CD4-positive, alpha-beta T cell (primary cell): ENCODE measurements around the gene RNF208. TPM values are rescaled to one million over a fixed set of nuclear protein-coding genes. Genes with fewer than 3 reads are reported as not detected.

Source experiments
- ATAC-seq: fragments of 200-7000 bp; cut with Tn5 transposase; one replicate; pipeline ENCODE4 v1.10.0; 2022; ENCODE audit warnings: mild to moderate bottlenecking; ENCODE audit not compliant: poor library complexity
- CTCF ChIA-PET: fragments of 350-600 bp; sonication (Branson Sonifier 250); formaldehyde crosslinking; loops from one replicate; lab custom pipeline; 2021; ENCODE audit warnings: antibody characterized with exemption, inconsistent platforms; lab: Charles Lee
- POLR2A ChIA-PET: fragments of 350-600 bp; sonication (Branson Sonifier 250); formaldehyde crosslinking; loops from one replicate; lab custom pipeline; 2021; ENCODE audit warnings: antibody characterized with exemption, inconsistent platforms; lab: Charles Lee
- DNase-seq, 14 experiments: peaks; one replicate each; pipeline ENCODE4 v3.0.0-alpha.2; 2013 to 2020; ENCODE audit warnings: mixed read lengths in 2 of 14
- H3K27ac ChIP-seq, 2 donors: one replicate each; pipeline versions ENCODE4 v1.5.1 to v1.7.0; 2013; ENCODE audit warnings: low read length in 2 of 2, low read depth in 1 of 2, mild to moderate bottlenecking in 1 of 2
- H3K27me3 ChIP-seq, 2 experiments: 1 replicate in 1 of 2; 2 replicates in 1 of 2; pipeline versions ENCODE4 v1.6.1 to v1.7.0; 2013; ENCODE audit warnings: low read length in 2 of 2, control low read depth in 1 of 2, mild to moderate bottlenecking in 1 of 2, moderate library complexity in 1 of 2; ENCODE audit not compliant: insufficient read depth in 2 of 2, control insufficient read depth in 1 of 2
- H3K36me3 ChIP-seq: one replicate; pipeline ENCODE4 v1.6.1; 2013; ENCODE audit warnings: low read length, control low read depth; ENCODE audit not compliant: insufficient read depth
- H3K4me1 ChIP-seq: one replicate; pipeline ENCODE4 v1.6.1; 2013; ENCODE audit warnings: low read length, control low read depth; ENCODE audit not compliant: insufficient read depth
- H3K4me3 ChIP-seq: one replicate; pipeline ENCODE4 v1.5.1; 2013; ENCODE audit warnings: mild to moderate bottlenecking, low read length, moderate library complexity
- H3K9me3 ChIP-seq, 2 experiments: 1 replicate in 1 of 2; 2 replicates in 1 of 2; pipeline versions ENCODE4 v1.6.1 to v1.7.0; 2013; ENCODE audit warnings: low read length in 2 of 2, mild to moderate bottlenecking in 2 of 2, control low read depth in 1 of 2, moderate library complexity in 1 of 2; ENCODE audit not compliant: control insufficient read depth in 1 of 2, insufficient read depth in 1 of 2
- H3K27ac Mint-ChIP-seq: one replicate; pipeline ENCODE4 v1.8.0; 2020; ENCODE audit warnings: mixed read lengths
- H3K27me3 Mint-ChIP-seq: one replicate; pipeline ENCODE4 v1.8.0; 2021; ENCODE audit warnings: mixed read lengths
- H3K36me3 Mint-ChIP-seq: one replicate; pipeline ENCODE4 v1.8.0; 2021; ENCODE audit warnings: low read depth, mixed read lengths
- H3K4me1 Mint-ChIP-seq: one replicate; pipeline ENCODE4 v1.8.0; 2021; ENCODE audit warnings: low read depth, mixed read lengths
- H3K4me3 Mint-ChIP-seq: one replicate; pipeline ENCODE4 v1.8.0; 2020; ENCODE audit warnings: mild to moderate bottlenecking, mixed read lengths
- H3K9me3 Mint-ChIP-seq: one replicate; pipeline ENCODE4 v1.8.0; 2020; ENCODE audit warnings: mixed read lengths
- intact Hi-C, 2 experiments: fragments of 100-400 bp; cut with DNase I in 1 of 2; cut with micrococcal nuclease in 1 of 2; formaldehyde crosslinking; loops; one replicate each; pipeline versions ENCODE4 v1.15.1 to v1.9.0; 2023 to 2025; cut with DNase I, micrococcal nuclease
- total RNA-seq, 174 experiments: library from RNA in 2 of 174; stranded (reverse) in 2 of 174; gene quantifications; one replicate each; pipeline ENCODE4 v1.2.3 and lab custom pipeline; 2021 to 2026
- TF ChIP-seq, protein P1 (sequence below): fragments of 200-600 bp; IDR thresholded peaks from one replicate; pipeline ENCODE4 v1.8.0; 2022; ENCODE audit warnings: antibody characterized with exemption, mild to moderate bottlenecking

Gene RNF208
- total RNA-seq, 2 experiments from 2014 or later = 0.66 to 0.67 TPM

DNA sequence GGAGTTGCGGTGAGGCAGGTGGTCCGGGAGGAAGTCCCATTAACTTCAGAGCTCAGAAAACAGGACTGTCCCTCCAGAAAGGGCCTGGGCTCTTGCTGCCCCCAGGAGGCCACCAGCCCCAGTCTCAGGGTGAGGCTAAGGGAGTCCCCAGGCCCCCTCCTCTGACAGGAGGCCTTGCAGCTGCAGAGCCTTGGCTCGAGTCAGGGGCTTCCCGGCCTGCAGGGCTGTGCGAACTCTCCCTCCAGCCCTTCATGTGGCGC, 25.8 kb upstream of the RNF208 start:
- DNase-seq (no peak), ATAC-seq (no peak)
- Histone ChIP-seq H3K27ac (no peak overlapping the region), H3K36me3 (peaks cover 10% of the 10 kb centered on the region), H3K27me3 (no peaks in the 10 kb centered on the region), H3K4me3 (no peak overlapping the region), H3K9me3 (no peaks in the 10 kb centered on the region), H3K4me1 (peaks cover 7% of the 10 kb centered on the region)
- Mint-ChIP-seq H3K4me1 (no peaks in the 10 kb centered on the region), H3K9me3 (no peaks in the 10 kb centered on the region), H3K4me3 (no peak overlapping the region), H3K27me3 (no peaks in the 10 kb centered on the region), H3K36me3 (peaks cover 9% of the 10 kb centered on the region), H3K27ac (no peak overlapping the region)
- POLR2A ChIA-PET = no interaction called here
- CTCF ChIA-PET = no interaction called here
- intact Hi-C loops = no loop called here
- TF ChIP-seq, protein P1, sequence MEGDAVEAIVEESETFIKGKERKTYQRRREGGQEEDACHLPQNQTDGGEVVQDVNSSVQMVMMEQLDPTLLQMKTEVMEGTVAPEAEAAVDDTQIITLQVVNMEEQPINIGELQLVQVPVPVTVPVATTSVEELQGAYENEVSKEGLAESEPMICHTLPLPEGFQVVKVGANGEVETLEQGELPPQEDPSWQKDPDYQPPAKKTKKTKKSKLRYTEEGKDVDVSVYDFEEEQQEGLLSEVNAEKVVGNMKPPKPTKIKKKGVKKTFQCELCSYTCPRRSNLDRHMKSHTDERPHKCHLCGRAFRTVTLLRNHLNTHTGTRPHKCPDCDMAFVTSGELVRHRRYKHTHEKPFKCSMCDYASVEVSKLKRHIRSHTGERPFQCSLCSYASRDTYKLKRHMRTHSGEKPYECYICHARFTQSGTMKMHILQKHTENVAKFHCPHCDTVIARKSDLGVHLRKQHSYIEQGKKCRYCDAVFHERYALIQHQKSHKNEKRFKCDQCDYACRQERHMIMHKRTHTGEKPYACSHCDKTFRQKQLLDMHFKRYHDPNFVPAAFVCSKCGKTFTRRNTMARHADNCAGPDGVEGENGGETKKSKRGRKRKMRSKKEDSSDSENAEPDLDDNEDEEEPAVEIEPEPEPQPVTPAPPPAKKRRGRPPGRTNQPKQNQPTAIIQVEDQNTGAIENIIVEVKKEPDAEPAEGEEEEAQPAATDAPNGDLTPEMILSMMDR = no peak

DNA sequence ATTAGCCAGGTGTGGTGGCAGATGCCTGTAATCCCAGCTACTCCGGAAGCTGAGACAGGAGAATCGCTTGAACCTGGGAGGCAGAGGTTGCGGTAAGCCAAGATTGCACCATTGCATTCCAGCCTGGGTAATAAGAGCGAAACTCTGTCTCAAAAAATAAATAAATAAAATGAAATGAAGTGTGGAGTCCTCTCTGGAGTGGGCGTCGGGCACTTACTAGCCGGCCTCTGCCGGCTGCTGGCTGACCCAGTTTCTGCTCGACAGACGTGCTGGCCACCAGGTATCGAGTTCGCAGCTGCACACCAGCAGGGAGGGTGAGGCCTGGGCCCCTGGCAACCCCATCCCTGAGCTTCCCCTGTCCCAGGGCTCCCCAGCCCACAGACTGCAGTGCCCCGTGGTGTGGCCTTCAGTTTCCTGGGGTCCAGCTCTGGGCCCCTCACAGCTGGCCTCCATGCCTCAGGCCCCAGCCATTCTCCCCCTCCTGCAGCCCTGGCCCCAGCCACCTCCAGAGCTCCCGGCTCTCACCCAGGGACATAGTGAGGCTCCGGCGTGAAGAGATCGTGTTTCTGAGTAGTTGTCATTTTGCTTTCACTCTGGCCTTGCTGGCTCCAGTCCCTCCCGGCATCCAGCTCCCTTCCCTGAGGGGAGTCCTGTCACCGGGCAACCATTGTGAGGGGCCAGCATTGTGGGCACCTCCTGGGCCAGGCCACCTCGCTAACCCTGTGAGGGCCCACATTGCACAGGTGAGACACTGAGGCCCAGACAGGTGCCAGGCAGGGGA, 25.3 kb upstream of the RNF208 start:
- Histone ChIP-seq H3K9me3 (no peaks in the 10 kb centered on the region), H3K4me3 (no peak overlapping the region), H3K4me1 (peaks cover 13% of the 10 kb centered on the region), H3K27ac (no peak overlapping the region), H3K36me3 (peaks cover 15% of the 10 kb centered on the region), H3K27me3 (no peaks in the 10 kb centered on the region)
- no peaks in the 10 kb centered on the region for H3K9me3 Mint-ChIP-seq
- CTCF ChIA-PET = no interaction called here
- intact Hi-C loops = no loop called here
- peak overlapping the region; percentile 15 for H3K4me3 Mint-ChIP-seq
- peaks cover 5% of the 10 kb centered on the region for H3K4me1 Mint-ChIP-seq
- TF ChIP-seq, protein P1 = no peak
- no peaks in the 10 kb centered on the region for H3K27me3 Mint-ChIP-seq
- peaks cover 14% of the 10 kb centered on the region for H3K36me3 Mint-ChIP-seq
- no peak overlapping the region for H3K27ac Mint-ChIP-seq
- POLR2A ChIA-PET = no interaction called here
- DNase-seq (peak in 1 of 14 experiments; percentile 4), ATAC-seq (no peak)

DNA sequence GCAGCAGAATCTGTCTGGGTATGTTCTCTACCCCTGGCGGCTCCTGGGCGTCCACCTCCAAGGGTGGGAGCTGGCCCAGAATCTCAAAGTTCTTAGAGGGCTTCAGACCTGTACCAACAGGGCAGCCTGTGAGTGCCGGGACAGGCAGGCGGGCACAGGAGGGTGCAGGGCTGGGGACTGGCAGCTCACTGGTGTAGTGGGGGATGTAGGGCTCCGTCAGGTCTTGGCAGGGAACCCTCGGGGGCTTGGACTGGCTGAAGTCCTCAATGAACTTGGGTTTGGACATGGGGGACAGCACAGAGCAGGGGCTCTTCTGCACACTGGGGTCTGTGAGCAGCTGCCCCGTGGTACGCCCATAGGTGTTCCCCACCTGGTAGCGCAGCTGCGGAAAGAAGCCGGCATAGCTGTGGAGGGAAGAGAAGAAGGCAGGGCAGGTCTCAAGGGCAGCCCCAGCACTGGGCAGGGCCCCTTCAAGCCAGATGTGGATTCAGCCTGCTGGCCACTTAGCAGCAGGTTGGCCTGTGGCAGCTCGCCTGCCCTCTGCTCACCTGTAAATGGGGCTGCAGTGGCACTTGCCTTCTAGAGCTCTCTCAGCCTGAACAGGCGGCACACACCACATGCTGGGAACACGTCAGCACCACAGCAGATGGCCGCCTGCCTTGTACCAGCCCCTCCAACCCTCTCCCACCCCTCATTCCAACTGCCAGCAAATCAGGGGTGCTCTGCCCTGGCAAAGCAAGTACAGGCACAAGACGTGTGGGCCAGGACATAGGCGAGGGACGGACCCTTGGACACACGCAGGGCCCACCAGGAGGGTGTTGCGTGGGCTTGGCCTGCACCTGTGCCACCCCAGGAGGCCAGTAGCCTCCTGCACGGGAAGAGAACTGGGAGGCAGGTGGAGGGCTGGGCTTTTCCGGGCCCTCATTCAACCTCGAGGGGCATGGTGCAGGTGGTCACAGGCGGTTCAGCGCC, 23.7 kb upstream of the RNF208 start:
- Mint-ChIP-seq H3K9me3 (no peaks in the 10 kb centered on the region), H3K36me3 (peaks cover 22% of the 10 kb centered on the region), H3K4me1 (peaks cover 12% of the 10 kb centered on the region), H3K27ac (no peak overlapping the region), H3K27me3 (no peaks in the 10 kb centered on the region), H3K4me3 (peak overlapping the region; percentile 4)
- H3K4me1 ChIP-seq = peaks cover 21% of the 10 kb centered on the region
- DNase-seq (peak in 1 of 14 experiments; percentile 6), ATAC-seq (no peak)
- TF ChIP-seq, protein P1 = no peak
- H3K36me3 ChIP-seq = peaks cover 21% of the 10 kb centered on the region
- no peaks in the 10 kb centered on the region for H3K27me3 ChIP-seq
- ChIA-PET POLR2A (no interaction called here), CTCF (interaction anchor here (1.8 kb wide), 1 partner anchor 9 kb away, joined by 4 read pairs; no protein-coding TSS in a partner anchor)
- H3K4me3 ChIP-seq = no peak overlapping the region
- H3K9me3 ChIP-seq = no peaks in the 10 kb centered on the region
- no peak overlapping the region for H3K27ac ChIP-seq
- intact Hi-C loops = no loop called here
